HG02943 (cell line): ENCODE data around the gene UHMK1.
"Not testable (repeated sequence)": the region's sequence is repeated elsewhere in the genome, so short reads cannot be mapped to it uniquely, and the experiment has no call there.

Source experiments
- ATAC-seq: cut with Tn5 transposase; IDR thresholded peaks from one replicate; pipeline ENCODE4 v1.9.1; 2021; ENCODE audit warnings: mild to moderate bottlenecking, low read depth, moderate library complexity; ENCODE audit not compliant: unreplicated experiment

Gene UHMK1

DNA sequence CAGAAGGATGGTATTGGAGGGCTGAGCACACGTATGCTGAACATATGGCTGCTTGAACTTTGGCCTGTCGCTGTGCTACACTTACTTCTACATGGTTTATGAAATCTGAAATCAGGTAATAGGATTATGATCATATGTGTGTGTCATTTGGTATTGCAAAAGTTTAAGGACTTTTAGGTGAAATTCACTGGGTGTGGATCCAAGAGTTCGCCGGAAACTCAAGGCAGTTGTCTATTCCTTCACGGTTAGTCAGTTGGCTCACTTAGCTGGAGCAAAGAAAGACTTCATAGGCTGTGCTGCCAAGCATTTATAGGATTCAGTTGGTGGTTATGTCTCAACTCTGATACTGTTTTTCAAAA is 64.8 kb downstream of the UHMK1 start:
- no peak for ATAC-seq

DNA sequence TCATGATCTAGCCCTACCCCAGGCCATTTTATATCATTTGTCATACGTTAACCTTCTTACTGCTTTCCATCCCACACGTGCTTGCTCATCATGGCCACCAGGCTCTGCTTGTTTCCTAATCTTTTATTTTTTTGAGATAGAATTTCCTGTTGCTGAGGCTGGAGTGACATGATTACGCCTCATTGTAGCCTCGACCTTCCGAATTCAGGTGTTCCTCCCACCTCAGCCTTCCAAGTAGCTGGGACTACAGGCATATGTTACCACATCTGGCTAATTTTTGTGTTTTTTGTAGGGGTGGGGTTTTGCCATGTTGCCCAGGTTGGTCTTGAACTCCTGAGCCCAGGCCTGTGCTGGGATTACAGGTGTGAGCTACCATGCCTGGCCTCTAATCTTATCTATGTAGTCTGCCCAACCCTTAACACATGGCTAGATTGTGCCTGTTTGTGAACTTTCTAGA is 67.2 kb downstream of the UHMK1 start:
- ATAC-seq = no peak

DNA sequence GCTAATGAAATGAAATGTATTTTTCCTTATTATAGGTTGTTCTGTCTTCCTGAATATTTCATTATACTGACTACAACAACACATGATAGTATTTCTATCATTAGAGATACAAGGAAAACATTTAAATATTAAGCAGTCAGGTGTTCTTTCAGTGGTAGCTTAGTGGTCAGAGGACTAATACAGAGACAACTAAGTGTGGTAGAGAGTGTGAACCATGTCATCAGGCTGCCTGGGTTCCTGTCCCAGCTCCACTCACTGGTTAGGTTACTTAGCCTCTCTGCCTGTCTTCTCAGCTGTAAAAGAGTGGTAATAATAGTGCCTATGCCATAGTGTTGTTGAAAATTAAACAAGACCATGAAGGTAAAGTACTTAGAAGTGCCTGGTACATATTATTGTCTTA is 67.8 kb downstream of the UHMK1 start:
- no peak for ATAC-seq

DNA sequence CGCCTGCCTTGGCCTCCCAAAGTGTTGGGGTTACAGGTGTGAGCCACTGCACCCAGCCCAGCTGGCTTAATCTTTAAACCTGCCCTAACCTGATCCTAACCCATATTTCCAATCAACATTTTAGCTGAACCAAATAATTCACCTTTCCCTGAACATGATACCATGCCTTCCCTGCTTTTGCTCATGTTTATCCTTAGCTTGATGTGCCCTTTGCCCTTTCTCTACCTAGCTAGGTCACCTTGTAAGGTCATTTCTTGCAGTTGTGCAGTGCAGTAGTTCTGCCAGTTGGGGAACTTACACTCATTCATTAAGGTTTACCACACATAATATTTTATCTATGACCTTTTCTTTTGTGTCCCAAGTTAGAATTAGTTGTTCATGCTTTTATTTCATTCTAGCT is 69.3 kb downstream of the UHMK1 start:
- ATAC-seq = no peak

DNA sequence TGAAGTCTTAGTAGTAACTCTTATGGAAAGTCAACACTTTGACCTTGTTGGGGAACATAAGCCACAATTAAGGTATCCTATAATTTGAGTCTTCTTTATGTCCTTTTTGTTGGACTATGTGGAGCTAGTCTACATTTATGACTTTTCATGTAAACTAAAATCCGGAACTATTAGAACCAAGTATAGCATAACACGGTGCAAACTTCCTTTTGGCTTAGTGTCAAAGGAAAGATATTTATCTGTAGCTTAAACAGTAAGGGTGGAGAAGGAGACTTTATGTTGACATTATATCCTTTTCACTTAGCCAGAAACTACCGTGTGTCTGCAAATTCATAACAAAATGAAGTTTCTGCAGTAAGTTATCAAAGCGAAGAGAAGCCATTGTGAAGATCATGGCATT is 71.2 kb downstream of the UHMK1 start:
- ATAC-seq = no peak

DNA sequence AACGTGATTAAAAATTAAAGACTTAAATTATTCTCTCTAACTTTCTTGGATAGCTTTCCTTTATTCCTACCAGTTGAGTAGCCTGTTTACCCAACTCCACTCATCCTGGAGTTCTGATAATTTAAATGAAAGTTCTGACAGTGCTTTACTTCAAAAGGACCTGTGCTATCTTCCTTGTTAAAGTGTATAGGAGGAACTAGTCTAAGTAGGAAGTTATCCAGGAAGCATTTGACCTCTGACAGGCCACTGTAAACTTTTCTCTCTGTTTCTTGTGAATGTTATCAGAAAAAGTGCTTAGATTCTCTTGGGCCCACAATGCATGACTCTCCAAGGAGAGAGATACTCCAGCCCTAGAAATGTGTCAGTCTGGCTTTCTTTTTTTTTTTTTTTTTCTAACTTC is 73.1 kb downstream of the UHMK1 start:
- no peak for ATAC-seq

DNA sequence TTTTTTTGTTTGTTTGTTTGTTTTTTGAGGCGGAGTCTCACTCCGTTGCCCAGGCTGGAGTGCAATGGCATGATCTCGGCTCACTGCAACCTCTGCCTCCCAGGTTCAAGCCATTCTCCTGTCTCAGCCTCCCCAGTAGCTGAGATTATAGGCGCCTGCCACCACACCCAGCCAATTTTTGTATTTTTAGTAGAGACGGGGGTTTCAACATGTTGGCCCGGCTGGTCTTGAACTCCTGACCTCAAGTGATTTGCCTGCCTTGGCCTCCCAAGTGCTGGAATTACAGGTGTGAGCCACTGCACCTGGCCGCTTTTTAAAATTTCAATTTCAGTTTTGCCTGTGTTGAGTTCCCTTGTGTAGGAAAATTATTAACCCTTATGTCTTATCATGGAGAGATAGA is 73.5 kb downstream of the UHMK1 start:
- not testable (repeated sequence) for ATAC-seq

DNA sequence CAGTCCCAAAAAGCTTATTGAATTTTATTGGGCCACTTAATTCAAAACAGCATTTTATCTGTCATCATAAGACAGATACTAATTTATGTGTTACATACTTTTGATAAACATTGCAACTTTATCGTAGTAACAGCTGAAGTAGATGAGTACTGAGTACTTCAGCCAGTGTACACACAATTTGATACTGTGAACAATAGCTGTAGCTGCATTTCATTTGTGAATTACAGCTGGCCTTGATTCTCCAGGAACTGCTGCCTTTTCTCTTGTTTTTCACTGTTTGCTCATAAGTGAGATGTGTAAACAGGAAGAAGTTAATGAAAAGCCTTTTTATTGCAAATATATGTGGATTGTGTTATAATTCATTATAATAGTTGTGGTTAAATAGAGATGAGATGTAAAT is 74.1 kb downstream of the UHMK1 start:
- no peak for ATAC-seq

DNA sequence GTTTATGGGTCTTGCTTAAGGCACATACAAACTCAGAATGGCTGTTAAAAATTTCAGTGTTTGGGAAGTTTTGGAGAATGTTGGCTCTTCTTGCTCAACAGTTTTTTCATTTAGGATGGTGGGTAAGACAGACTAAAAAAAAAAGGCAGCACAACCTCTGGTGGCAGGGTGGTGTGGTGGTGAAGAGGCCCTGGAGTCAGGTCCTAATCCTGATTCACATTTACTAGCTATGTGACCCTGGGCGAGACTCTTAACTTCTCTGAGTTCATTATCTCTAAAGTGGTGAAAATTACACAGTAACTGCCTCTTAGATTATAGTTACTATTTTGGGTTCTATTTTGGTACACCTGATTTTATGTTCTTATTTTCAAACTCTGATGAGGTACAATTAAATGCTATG is 75.5 kb downstream of the UHMK1 start:
- ATAC-seq = no peak

DNA sequence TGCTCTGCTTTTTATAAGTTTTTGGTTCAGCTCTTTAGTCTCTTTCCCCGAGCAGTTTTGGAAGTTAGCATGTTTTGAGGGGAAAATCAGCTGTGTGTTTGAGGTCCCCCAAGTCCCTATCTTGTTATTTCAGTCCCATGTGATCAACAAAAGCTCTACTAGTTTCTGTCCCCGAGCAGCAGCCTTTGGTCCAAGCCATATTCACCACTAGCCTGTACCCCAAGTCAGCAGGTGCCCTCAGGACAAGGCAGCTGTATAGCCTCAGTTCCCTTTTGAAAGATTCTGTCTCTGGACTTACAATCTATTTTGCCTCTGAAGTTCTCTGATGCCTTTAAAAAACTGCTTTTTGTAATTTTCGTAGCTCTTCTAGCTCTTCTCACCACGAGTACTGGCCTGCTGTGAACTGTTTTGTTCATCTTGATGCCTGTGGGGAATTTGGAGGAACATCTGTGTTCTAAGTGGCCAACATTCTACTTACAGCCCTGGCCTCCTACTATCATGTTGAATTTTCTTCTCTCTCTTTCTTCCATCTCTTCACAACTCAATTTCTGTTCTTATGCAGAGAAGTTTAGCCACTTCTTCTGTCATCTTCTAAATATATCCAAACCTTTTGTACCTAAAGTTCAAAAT is 80.6 kb downstream of the UHMK1 start:
- ATAC-seq = no peak

DNA sequence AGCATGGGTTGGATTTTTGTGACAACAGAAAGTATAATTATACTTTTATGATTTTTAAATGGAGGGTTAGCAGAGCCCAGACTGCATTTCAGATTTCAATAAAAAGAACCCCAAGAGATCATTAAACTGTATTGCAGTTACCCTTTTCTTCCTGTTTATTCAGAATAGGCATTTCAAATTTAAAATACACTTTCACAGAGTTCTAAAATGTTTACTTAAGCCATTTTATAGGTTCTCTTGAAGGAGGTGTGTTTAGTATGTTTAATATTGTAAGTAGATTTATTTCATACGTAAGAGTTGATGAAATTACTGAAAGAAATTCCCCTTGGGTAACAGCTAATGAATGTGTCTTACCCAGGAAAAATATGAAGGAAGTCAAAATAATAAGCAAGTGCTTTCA is 81.3 kb downstream of the UHMK1 start:
- no peak for ATAC-seq
